NOMO-1 treated with DMSO at 0.1 percent for 48 hours (cell line): Measurements from ENCODE around the gene CISD2.
A peak's percentile ranks its signal among the peaks of the same experiment; 100 is the strongest.
"Not testable (repeated sequence)": the region's sequence is repeated elsewhere in the genome, so short reads cannot be mapped to it uniquely, and the experiment has no call there.

Source experiments
- DNase-seq: peaks from one replicate; lab custom pipeline; 2025; ENCODE audit not compliant: unreplicated experiment; lab: John Stamatoyannopoulos, UW

The CISD2 gene

GRCh38 chr4:102868781-102869568 lies at the start of gene CISD2:
Gene CISD2 (plus strand): TSS chr4:102868992. CDS start chr4:102869085, 93 bp downstream.
- peak; percentile 93 for DNase-seq

GRCh38 chr4:102819100-102819499 lies 49.7 kb upstream of the CISD2 start:
- not testable (repeated sequence) for DNase-seq

GRCh38 chr4:102819588-102820365 lies 49.0 kb upstream of the CISD2 start:
- DNase-seq = no peak

- no peak for DNase-seq
Measured at GRCh38 chr4:102823464-102823863, 45.3 kb upstream of the CISD2 start.

- no peak for DNase-seq
Measured at GRCh38 chr4:102823897-102824296, 44.9 kb upstream of the CISD2 start.

GRCh38 chr4:102824398-102824797 lies 44.4 kb upstream of the CISD2 start:
- DNase-seq = no peak

GRCh38 chr4:102825261-102826091 lies 43.3 kb upstream of the CISD2 start:
- peak; percentile 59 for DNase-seq

- DNase-seq = no peak
Measured at GRCh38 chr4:102826105-102826889, 42.5 kb upstream of the CISD2 start.

- DNase-seq = peak; percentile 96
Measured at GRCh38 chr4:102826890-102827673, 41.7 kb upstream of the CISD2 start, which contains the start of gene UBE2D3. Gene UBE2D3 (minus strand): TSS chr4:102827551. CDS start chr4:102826508, 1,043 bp downstream.

GRCh38 chr4:102827674-102828496 lies 40.9 kb upstream of the CISD2 start:
- DNase-seq = peak; percentile 99

GRCh38 chr4:102828497-102828808 lies 40.3 kb upstream of the CISD2 start:
- no peak for DNase-seq

- DNase-seq = no peak
Measured at GRCh38 chr4:102829803-102830202, 39.0 kb upstream of the CISD2 start.

- no peak for DNase-seq
Measured at GRCh38 chr4:102832105-102832504, 36.7 kb upstream of the CISD2 start.

- no peak for DNase-seq
Measured at GRCh38 chr4:102832667-102833066, 36.1 kb upstream of the CISD2 start.

GRCh38 chr4:102836596-102836995 lies 32.2 kb upstream of the CISD2 start:
- DNase-seq = no peak

GRCh38 chr4:102842367-102842766 lies 26.4 kb upstream of the CISD2 start:
- peak; percentile 28 for DNase-seq

- DNase-seq = no peak
Measured at GRCh38 chr4:102843273-102843672, 25.5 kb upstream of the CISD2 start.

GRCh38 chr4:102843938-102844337 lies 24.9 kb upstream of the CISD2 start:
- DNase-seq = no peak

- DNase-seq = no peak
Measured at GRCh38 chr4:102847687-102848086, 21.1 kb upstream of the CISD2 start.
